Retinal pigment epithelial cell (primary cell): Measurements from ENCODE around the gene SORCS2.

Experiments
- DNase-seq: peaks from one replicate; pipeline ENCODE4 v3.0.0-alpha.2; 2010; ENCODE audit warnings: low read depth
- H3K4me3 ChIP-seq: 2 replicates; pipeline ENCODE4 v1.5.1; 2011; ENCODE audit warnings: mild to moderate bottlenecking, low read length, control low read depth, moderate library complexity
- TF ChIP-seq, protein P1 (sequence below): conservative IDR thresholded peaks from 2 replicates; pipeline ENCODE4 v1.5.1; 2011; ENCODE audit warnings: low read depth, low read length, control low read depth, inconsistent platforms

Gene SORCS2

DNA sequence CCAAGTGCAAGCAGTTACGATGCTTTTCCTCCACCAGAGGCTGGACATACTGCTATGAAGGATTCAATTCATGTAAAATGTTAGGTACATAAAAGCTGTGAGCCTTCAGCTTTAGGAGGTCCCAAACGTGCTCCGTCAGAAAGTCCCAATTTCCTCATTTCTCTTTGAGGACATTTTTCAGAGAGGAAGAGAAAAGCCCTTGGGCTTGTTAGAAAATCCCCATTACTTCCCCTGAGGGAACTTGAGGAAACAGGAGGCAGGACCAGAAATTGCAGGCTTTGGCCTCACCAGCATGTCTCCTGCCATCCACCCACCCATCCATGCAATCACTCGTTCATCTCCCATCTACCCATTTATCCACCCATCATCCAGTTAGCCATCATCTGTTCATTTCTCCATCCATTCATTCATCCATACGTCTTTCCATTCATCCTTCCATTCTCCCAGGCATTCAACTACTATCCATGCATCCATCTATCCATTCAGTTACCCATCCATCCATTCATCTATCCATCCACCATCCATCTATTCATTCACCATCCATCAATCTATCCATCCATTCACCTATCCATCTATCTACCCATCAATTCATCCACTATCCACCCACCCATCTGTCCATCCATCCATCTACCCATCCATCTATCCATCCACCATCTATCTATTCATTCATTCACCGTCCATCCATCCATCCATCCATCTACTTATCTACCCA lies 523.8 kb downstream of the SORCS2 start:
- no peak overlapping the region for H3K4me3 ChIP-seq
- TF ChIP-seq, protein P1, sequence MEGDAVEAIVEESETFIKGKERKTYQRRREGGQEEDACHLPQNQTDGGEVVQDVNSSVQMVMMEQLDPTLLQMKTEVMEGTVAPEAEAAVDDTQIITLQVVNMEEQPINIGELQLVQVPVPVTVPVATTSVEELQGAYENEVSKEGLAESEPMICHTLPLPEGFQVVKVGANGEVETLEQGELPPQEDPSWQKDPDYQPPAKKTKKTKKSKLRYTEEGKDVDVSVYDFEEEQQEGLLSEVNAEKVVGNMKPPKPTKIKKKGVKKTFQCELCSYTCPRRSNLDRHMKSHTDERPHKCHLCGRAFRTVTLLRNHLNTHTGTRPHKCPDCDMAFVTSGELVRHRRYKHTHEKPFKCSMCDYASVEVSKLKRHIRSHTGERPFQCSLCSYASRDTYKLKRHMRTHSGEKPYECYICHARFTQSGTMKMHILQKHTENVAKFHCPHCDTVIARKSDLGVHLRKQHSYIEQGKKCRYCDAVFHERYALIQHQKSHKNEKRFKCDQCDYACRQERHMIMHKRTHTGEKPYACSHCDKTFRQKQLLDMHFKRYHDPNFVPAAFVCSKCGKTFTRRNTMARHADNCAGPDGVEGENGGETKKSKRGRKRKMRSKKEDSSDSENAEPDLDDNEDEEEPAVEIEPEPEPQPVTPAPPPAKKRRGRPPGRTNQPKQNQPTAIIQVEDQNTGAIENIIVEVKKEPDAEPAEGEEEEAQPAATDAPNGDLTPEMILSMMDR, result no peak
- no peak for DNase-seq

DNA sequence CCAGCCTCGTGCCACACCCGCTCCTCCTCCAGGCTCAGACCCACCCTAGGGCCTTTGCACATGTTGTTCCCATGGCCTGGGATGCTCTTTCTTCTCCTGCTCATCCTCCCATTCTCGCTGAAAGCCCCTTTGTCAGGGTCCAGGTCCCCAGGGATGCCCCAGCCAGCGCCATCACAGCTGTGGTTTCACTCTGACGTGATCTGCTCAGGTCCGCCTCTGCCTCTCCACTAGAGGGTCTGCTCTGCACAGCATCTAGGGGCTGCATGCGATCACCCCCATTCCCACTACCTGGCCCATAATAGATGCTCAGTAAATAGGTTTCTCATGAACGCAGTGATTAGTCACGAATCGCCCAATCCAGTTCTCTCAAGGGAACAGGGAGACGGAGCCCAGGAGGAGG lies 524.8 kb downstream of the SORCS2 start:
- no peak for DNase-seq
- no peak overlapping the region for H3K4me3 ChIP-seq
- TF ChIP-seq, protein P1, result no peak

DNA sequence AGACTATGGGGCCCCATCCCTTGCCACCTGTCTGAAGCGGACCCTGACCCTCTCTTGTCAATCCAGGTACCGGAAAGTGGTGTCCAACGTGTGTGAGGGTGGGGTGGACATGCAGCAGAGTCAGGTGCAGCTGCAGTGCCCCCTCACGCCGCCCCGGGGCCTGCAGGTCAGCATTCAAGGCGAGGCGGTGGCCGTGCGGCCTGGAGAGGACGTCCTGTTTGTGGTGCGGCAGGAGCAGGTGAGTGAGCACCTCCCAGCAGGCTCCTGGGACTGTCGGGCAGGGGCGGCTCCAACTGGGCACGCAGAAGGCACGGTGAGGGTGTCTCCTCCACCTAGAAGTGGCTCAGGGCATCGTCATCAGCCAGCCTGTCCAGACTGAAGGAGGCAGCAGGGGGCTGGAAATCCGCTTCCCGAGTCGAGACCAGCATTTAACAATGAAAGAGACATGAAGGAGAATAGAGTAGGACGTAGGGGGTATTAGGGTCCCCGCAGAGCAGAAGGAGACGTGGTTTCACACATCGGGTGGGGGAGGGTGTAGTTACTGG lies 525.7 kb downstream of the SORCS2 start:
- TF ChIP-seq, protein P1, result no peak
- DNase-seq, result no peak
- H3K4me3 ChIP-seq, result no peak overlapping the region

DNA sequence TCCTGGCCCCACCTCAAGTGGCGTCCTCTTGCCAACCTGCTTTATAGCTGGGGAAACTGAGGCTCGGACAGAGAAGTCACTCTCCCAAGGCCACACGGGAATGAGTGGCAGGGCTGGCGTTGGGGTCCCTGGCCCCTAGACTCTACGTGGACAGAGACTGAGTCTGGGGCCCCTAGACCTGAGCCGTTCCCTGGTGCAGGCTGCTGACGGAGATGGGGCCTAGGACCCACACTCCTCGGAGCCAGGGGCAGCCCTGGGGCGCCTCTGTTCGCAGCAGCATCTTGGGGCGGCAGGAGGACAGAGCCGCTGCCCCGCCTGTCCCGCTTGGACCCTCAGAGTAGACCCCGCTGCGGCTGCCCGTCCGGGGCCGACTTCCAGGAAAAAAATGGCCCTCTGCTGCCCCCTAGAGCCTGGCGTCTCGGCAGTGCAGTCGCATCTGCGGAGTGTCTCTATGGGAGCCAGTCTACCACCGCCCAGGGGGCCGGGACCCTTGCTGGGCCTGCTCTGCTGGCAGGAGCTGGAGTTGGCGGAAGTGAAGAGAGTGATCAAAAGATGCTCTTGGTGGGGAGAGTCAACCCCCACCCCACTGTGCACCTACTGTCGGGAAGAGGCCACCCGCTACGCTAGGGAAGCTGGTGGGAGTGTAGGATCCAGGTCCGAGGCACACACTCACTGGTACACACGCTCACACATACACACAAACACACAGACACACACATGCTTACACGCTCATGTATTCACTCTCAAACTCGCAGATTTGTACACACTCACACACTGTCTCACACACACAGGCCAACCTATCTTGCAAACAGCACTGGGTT lies 527.2 kb downstream of the SORCS2 start:
- TF ChIP-seq, protein P1, result peak; percentile 82
- no peak overlapping the region for H3K4me3 ChIP-seq
- no peak for DNase-seq

DNA sequence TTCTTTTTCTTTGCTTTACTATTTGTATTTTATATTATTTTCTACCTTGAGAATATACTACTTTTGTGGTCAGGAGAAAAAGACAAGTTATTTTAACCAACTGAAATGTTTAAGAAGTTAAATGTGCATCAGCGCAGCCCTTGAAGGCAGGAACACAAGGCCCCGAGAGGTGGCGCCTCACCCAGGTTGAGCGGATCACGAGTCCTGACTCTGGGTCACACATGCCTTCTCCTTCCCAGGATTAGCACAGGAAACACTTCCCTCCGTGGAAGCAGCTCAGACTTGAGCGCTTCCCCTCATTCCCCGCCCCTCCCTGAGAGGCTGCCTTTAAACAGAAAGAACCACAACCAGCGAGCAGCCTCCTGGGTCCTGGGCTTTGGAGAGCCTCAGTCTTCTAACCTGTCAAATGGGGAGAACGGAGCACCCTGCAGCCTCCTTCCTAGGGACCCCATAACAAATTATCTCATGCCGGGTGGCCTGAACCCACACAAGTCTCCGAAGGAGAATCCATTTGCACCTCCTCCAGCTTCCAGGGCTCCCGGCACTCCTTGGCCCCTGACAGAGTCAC lies 529.7 kb downstream of the SORCS2 start:
- DNase-seq, result peak; percentile 9
- no peak overlapping the region for H3K4me3 ChIP-seq
- TF ChIP-seq, protein P1, result peak; percentile 62

DNA sequence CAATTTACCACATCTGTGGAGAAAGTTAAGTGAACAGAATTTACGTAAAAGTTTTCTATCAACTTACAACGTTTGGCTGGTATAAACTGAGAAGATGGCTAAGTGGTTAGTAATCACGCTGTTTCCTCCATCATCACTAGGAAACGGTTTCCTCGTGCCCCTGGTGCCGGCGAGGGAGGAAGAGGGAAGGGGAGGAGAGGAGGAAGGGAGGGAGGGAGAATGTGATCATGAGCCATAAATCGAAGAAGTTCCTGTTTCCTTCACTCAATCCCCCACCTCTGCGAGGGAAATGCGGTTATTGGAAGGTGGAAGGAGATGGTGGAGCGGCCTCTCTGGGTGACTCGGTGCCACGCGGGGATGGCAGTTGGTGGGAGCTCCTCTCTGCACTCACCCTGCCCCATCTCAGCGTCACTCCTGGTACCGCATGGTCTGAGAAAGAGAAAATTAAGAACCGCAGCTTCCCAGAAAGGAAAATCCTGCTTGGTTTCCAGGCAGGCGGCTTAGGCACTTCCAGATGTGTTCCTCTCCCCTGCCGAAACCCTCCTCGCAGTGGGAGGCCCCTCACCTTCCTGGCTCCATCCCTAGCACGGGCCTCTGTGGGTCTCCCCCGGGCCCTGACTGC lies 530.5 kb downstream of the SORCS2 start:
- TF ChIP-seq, protein P1, result no peak
- no peak for DNase-seq
- no peak overlapping the region for H3K4me3 ChIP-seq
